Mammary epithelial cell (primary cell): Measurements from ENCODE around the gene PRR14L.

ENCODE experiments used
- EZH2 ChIP-seq: IDR thresholded peaks from 2 replicates; pipeline ENCODE4 v1.6.1; 2012; ENCODE audit warnings: low read length, inconsistent platforms, borderline replicate concordance
- TF ChIP-seq, protein P1 (sequence below), 2 donors: IDR thresholded peaks in 1 of 2; conservative IDR thresholded peaks in 1 of 2; 2 replicates each; pipeline ENCODE4 v1.5.1; 2011 to 2012; ENCODE audit warnings: inconsistent platforms in 2 of 2, low read length in 2 of 2, mild to moderate bottlenecking in 2 of 2, control low read depth in 1 of 2, low read depth in 1 of 2; ENCODE audit not compliant: insufficient read depth in 1 of 2; ENCODE audit errors: extremely low read depth in 1 of 2

DNA sequence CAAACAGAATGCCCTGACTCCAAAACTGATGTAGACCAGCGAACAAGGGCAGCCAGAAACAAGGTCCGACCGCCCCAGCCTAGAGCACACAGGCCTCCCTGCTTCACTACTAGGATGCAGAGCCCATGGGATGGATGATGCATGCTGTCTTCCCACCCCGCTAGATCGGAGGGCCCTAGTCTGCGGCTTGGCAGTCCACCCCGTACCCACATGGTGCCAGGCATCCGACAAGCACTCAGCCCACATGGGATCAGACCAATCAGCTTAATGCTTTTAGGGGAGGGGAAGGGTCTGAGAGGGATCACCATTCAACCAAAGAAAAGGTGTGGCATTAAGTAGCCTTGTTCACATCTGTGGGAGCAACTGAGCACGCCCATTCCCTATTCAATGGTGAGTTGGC is 118.5 kb downstream of the PRR14L start:
- TF ChIP-seq, protein P1, sequence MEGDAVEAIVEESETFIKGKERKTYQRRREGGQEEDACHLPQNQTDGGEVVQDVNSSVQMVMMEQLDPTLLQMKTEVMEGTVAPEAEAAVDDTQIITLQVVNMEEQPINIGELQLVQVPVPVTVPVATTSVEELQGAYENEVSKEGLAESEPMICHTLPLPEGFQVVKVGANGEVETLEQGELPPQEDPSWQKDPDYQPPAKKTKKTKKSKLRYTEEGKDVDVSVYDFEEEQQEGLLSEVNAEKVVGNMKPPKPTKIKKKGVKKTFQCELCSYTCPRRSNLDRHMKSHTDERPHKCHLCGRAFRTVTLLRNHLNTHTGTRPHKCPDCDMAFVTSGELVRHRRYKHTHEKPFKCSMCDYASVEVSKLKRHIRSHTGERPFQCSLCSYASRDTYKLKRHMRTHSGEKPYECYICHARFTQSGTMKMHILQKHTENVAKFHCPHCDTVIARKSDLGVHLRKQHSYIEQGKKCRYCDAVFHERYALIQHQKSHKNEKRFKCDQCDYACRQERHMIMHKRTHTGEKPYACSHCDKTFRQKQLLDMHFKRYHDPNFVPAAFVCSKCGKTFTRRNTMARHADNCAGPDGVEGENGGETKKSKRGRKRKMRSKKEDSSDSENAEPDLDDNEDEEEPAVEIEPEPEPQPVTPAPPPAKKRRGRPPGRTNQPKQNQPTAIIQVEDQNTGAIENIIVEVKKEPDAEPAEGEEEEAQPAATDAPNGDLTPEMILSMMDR (conservative IDR thresholded peaks at IDR 0.05 in 1 of 2, IDR thresholded peaks at IDR 0.05 in 1 of 2; ENCODE audit: extremely low read depth in 1 of 2, insufficient read depth in 1 of 2, low read depth in 1 of 2, low read length in 2 of 2) = no peak
- no peak for TF ChIP-seq EZH2
